Gastrocnemius medialis (tissue), 4 donors: ENCODE measurements around the gene VWA3A. TPM values are rescaled to one million over a fixed set of nuclear protein-coding genes. Genes with fewer than 3 reads are reported as not detected.
"Not testable (repeated sequence)": the region's sequence is repeated elsewhere in the genome, so short reads cannot be mapped to it uniquely, and the experiment has no call there.

ENCODE experiments used
- ATAC-seq, 2 donors: fragments of 150-250 bp; one replicate each; pipeline ENCODE4 v1.9.1; 2016
- DNase-seq, 2 donors: peaks; one replicate each; pipeline ENCODE4 v3.0.0-alpha.2; 2019
- H3K27ac ChIP-seq, 4 donors: fragments of 200-600 bp; sonication (generic); 1 replicate in 1 of 4; 2 replicates in 3 of 4; pipeline ENCODE4 v1.5.1; 2016 to 2018; ENCODE audit warnings: mild to moderate bottlenecking in 2 of 4, moderate library complexity in 1 of 4
- H3K27me3 ChIP-seq, 3 donors: fragments of 200-600 bp; sonication (generic) in 2 of 3; 1 replicate in 1 of 3; 2 replicates in 2 of 3; pipeline versions ENCODE4 v1.5.1 to v1.6.0; 2016 to 2019; ENCODE audit warnings: mild to moderate bottlenecking in 1 of 3, moderate library complexity in 1 of 3
- H3K36me3 ChIP-seq, 2 donors: fragments of 200-600 bp; sonication (generic) in 1 of 2; one replicate each; pipeline ENCODE4 v1.5.1; 2017 to 2018
- H3K4me1 ChIP-seq, 2 donors: fragments of 200-600 bp; sonication (generic) in 1 of 2; one replicate each; pipeline ENCODE4 v1.5.1; 2016 to 2017; ENCODE audit warnings: mild to moderate bottlenecking in 2 of 2
- H3K4me3 ChIP-seq, 4 donors: fragments of 200-600 bp; sonication (generic) in 3 of 4; 1 replicate in 1 of 4; 2 replicates in 3 of 4; pipeline ENCODE4 v1.5.1; 2016 to 2019; ENCODE audit warnings: mild to moderate bottlenecking in 2 of 4
- H3K9me3 ChIP-seq, 3 donors: fragments of 200-600 bp; sonication (generic) in 2 of 3; 1 replicate in 1 of 3; 2 replicates in 2 of 3; pipeline ENCODE4 v1.5.1; 2016 to 2019
- CTCF ChIP-seq, 5 experiments: fragments of 450-650 bp in 3 of 5; fragments of 200-600 bp in 2 of 5; sonication (generic) in 2 of 5; IDR thresholded peaks in 4 of 5; conservative IDR thresholded peaks in 1 of 5; 1 replicate in 4 of 5; 2 replicates in 1 of 5; pipeline ENCODE4 v1.5.1; 2016 to 2019; ENCODE audit warnings: antibody characterized with exemption in 5 of 5, mild to moderate bottlenecking in 3 of 5, moderate library complexity in 3 of 5
- POLR2A ChIP-seq, 2 donors: fragments of 450-650 bp; IDR thresholded peaks; one replicate each; pipeline ENCODE4 v1.6.1; 2017; ENCODE audit warnings: antibody characterized with exemption in 2 of 2, mild to moderate bottlenecking in 2 of 2, moderate library complexity in 2 of 2
- in situ Hi-C, 4 donors: fragments of 200-750 bp; cut with MboI; loops; one replicate each; pipeline versions ENCODE4 v1.15.0 to v1.8.0; 2017; ENCODE audit warnings: low sequenced_read_pairs in 4 of 4
- intact Hi-C: fragments of 100-400 bp; cut with DNase I; formaldehyde crosslinking; loops from one replicate; pipeline ENCODE4 v1.15.1; 2023; ENCODE audit warnings: low total_unique reads
- total RNA-seq, 4 donors: library from RNA; depleted of rRNA; stranded (reverse); fragments of >200 nt; gene quantifications; one replicate each; pipeline versions ENCODE4 v1.1.0 to v1.2.3, GENCODE V29; 2016

VWA3A gene
- total RNA-seq, 4 donors from 2014 or later, result not detected

DNA sequence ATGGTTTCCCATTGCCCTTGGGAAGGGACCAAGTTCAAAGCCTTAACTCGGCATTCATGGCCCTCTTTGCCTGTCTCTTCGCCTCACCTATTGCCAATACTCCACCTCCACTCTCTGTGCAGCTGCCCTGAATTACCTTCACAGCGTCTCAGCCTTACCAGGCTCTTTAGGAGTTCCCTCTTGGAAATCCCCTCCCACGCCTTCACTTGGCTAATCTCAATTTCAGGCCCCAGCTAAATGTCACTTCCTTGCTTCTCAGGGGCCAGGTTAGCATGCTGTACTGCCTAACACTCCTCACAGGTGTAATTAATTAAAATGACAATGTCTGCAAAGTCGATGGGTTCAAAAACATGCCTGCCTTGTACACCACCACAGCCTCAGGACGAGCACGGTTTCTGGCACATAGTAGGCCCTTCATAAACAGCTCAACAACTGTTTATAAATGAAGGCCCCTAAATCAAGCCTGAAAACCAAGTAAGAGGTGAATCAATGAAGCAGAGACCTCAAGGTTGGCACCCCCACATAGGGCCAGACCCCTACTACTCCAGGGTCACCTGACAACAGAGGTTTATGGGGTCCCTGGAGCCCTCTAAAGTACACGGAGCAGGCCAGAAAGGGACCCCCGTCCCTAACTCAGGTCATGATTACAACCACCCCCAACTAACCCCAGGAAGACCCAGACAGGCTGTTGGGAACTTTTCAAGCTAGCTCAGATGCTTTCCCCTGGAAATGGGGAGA, 102.5 kb downstream of the VWA3A start:
- H3K27me3 ChIP-seq, result no peaks in the 10 kb centered on the region
- TF ChIP-seq POLR2A (IDR thresholded peaks at IDR 0.05) (no peak), CTCF (IDR thresholded peaks at IDR 0.05 in 4 of 5, conservative IDR thresholded peaks at IDR 0.05 in 1 of 5) (no peak)
- no peaks in the 10 kb centered on the region for H3K9me3 ChIP-seq
- H3K4me1 ChIP-seq, result peaks cover 8 to 11% of the 10 kb centered on the region in 2 donors
- no peaks in the 10 kb centered on the region for H3K36me3 ChIP-seq
- DNase-seq (no peak), ATAC-seq (no peak)
- in situ Hi-C loops (loop anchor here in 3 of 4 donors (5.0 to 25.0 kb wide), 3 partner anchors 102 to 1290 kb away; partner anchors contain the start of genes POLR3E (in 3 of the 3), DCUN1D3 (in 1 of the 3), DNAH3 (in 1 of the 3) and LDAF1 (in 1 of the 3)), intact Hi-C loops (loop anchor here (1.0 to 10.0 kb wide), 3 partner anchors 102 to 1293 kb away; partner anchors contain the start of genes CDR2, DCUN1D3, LYRM1 and POLR3E)
- peak overlapping the region; percentile 80 to 89 (median 86) for H3K27ac ChIP-seq
- no peak overlapping the region for H3K4me3 ChIP-seq

DNA sequence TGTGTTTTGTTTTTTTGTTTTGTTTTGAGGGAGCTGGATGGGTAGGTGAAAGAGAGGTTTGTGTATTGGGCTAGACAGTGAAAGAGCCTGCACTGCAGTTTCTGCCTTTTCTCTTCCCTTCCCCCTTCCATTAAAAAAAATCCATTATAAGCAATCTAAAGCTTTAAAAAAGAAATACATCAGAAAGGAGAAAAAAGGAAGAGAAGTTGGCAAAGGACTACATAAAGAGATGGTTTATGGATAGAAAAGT, 103.0 kb downstream of the VWA3A start:
- DNase-seq, result no peak
- TF ChIP-seq CTCF (IDR thresholded peaks at IDR 0.05 in 4 of 5, conservative IDR thresholded peaks at IDR 0.05 in 1 of 5), result no peak
- TF ChIP-seq POLR2A (IDR thresholded peaks at IDR 0.05), result no peak
- Histone ChIP-seq H3K4me3 (peak overlapping the region in 3 of 4 donors; percentile 60 to 63 (median 62)), H3K4me1 (peaks cover 6 to 10% of the 10 kb centered on the region in 2 donors), H3K36me3 (no peaks in the 10 kb centered on the region), H3K27me3 (no peaks in the 10 kb centered on the region), H3K9me3 (no peaks in the 10 kb centered on the region), H3K27ac (peak overlapping the region; percentile 80 to 89 (median 86))
- no peak for ATAC-seq
- intact Hi-C loops, result loop anchor here (1.0 to 10.0 kb wide), 2 partner anchors 102 to 179 kb away; partner anchors contain the start of genes CDR2 and POLR3E
- in situ Hi-C loops, result loop anchor here in 3 of 4 donors (5.0 to 25.0 kb wide), 3 partner anchors 102 to 1291 kb away; partner anchors contain the start of genes POLR3E (in 3 of the 3), DCUN1D3 (in 1 of the 3), DNAH3 (in 1 of the 3) and LDAF1 (in 1 of the 3)

DNA sequence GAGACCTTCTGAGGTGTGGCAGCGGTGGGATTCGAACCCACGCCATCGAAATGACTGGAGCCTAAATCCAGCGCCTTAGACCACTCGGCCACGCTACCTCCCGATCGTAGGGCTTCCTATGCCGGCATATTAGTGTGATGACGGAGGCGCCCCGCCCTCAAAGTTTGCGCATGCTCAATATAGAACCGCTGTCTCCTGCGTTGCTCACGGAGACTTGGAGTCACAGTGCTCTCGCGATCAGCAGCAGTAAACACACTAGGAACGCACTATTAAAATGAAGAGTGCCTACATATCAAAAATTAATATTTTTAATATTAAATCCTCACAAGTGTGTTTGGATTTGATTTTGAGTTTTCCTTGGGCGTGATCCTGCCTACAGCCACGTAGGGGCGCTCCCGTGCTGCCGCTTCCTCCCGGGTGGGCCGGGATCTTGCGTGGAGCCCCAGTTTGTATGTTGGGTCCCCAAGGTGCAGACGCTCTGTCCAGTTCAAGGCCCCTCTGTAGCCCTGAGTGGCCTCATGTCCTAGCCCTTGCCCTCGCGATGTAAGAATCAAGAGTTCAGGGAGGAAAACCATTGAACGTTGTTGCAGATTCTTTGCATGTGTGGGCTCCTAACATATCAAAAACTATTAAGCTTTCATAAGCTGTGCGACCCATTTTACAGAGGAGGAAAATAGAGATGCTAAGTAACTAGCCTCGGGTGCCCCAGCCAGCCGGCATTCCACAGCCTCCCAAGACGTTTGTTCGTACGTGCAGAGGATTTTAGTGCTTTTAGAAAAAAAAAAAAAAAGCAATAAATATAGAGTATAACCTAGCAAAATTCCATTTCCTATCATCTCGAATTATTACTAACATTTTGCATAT, 103.6 kb downstream of the VWA3A start:
- in situ Hi-C loops, result loop anchor here in 3 of 4 donors (5.0 to 25.0 kb wide), 3 partner anchors 101 to 1291 kb away; partner anchors contain the start of genes POLR3E (in 3 of the 3), DCUN1D3 (in 1 of the 3), DNAH3 (in 1 of the 3) and LDAF1 (in 1 of the 3)
- intact Hi-C loops, result loop anchor here (1.0 to 10.0 kb wide), 3 partner anchors 10 to 179 kb away; partner anchors contain the start of genes CDR2, EEF2K and POLR3E
- H3K4me1 ChIP-seq, result peaks cover 6 to 10% of the 10 kb centered on the region in 2 donors

DNA sequence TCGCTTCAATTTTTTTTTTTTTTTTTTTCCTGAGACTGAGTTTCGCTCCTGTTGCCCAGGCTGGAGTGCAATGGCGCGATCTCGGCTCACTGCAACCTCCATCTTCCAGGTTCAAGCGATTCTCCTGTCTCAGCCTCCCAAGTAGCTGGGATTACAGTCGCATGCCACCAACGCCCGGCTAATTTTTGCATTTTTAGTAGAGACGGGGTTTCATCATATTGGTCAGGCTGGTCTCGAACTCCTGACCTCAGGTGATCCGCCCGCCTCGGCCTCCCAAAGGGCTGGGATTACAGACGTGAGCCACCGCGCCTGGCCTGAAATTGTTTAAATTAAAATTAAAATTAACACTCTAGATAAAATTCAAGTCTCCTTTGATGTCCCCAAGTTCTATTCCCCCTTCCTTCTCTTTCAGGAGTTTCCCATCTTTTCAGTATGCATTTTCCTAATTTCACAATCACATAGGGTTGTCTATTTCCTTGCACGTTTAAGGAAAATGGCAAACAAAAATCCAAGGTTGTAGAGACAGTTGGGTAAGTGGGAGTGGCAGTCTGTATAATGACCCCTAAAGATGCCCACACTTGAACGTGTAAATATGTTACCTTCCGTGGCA, 104.3 kb downstream of the VWA3A start:
- Histone ChIP-seq H3K4me3 (peak overlapping the region in 3 of 4 donors; percentile 60 to 63 (median 62)), H3K4me1 (peaks cover 6 to 10% of the 10 kb centered on the region in 2 donors)
- not testable (repeated sequence) for DNase-seq, H3K9me3 ChIP-seq, H3K27ac ChIP-seq, ATAC-seq, H3K36me3 ChIP-seq, H3K27me3 ChIP-seq
- intact Hi-C loops, result loop anchor here (1.0 to 10.0 kb wide), 2 partner anchors 10 to 178 kb away; partner anchors contain the start of genes CDR2 and EEF2K
- in situ Hi-C loops, result loop anchor here in 3 of 4 donors (5.0 to 25.0 kb wide), 3 partner anchors 101 to 1292 kb away; partner anchors contain the start of genes POLR3E (in 3 of the 3), DCUN1D3 (in 1 of the 3), DNAH3 (in 1 of the 3) and LDAF1 (in 1 of the 3)

More for the DNA sequence above, 103.6 kb downstream of the VWA3A start:
- ATAC-seq (peak; percentile 48), DNase-seq (peak; percentile 76 to 90)
- peak overlapping the region; percentile 80 to 89 (median 86) for H3K27ac ChIP-seq
- no peaks in the 10 kb centered on the region for H3K9me3 ChIP-seq
- peak in 1 of 2 donors; percentile 29 for TF ChIP-seq POLR2A (IDR thresholded peaks at IDR 0.05)
- TF ChIP-seq CTCF (IDR thresholded peaks at IDR 0.05 in 4 of 5, conservative IDR thresholded peaks at IDR 0.05 in 1 of 5), result peak; percentile 93 to 98 (median 96)
- peak overlapping the region; percentile 60 to 64 (median 62) for H3K4me3 ChIP-seq
- H3K36me3 ChIP-seq, result no peaks in the 10 kb centered on the region
- H3K27me3 ChIP-seq, result no peaks in the 10 kb centered on the region
